COR-L47 (cell line): Measurements from ENCODE around the gene NEK1.
"Not testable (repeated sequence)": the region's sequence is repeated elsewhere in the genome, so short reads cannot be mapped to it uniquely, and the experiment has no call there.

Experiments
- DNase-seq: peaks from one replicate; lab custom pipeline; 2025; lab: John Stamatoyannopoulos, UW

The NEK1 gene

GRCh38 chr4:169494234-169494633 lies 118.1 kb downstream of the NEK1 start:
- DNase-seq, result not testable (repeated sequence)

DNA sequence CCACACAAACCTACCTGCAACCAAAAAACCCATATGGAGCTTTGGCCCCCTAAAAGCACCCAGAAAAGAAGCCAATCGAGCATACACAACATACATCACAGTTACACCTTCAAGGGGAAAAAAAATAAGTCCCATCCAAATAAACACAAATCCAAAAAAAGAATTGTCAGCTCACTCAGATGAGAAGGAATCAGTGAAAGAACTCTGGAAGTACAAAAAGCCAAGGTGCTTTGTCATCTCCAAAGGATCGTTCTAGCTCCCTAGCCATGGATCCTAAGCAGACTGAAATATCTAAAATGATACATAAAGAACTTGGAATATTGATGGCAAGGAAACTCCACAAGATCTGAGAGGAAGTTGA lies 119.2 kb downstream of the NEK1 start:
- DNase-seq, result no peak

DNA sequence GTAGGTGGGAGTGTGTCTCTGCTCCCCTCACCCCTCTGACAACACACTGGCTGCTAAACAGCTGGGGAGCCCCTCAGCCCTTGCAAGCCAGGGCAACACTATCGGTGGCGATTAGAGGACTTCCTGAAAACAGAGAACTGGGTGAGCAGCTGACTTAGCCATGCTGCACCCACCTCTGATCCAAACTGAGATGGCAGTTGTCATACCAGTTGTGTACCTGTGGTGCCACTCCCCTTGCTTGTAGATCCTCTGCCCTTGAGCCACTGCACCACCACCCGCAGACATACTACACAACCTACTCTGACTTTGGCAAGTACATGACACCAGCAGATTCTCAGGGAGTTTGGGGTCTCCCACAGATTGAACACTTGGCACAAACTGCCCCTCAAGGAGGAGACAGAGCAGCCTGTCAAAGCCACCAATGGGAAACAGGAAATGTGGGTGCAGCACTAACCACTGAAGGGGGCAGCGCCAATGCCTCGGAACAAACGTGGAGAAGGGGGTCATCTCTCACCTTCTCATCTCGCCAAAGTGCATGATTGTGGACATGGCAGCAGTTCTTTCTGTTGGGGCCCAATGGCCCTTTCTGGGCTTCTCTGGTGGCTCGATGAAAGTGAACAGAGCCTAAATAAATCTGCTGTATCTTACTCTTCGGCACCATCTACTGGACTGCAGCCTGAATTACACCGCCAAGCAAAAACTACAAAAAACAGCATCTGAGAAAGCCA lies 119.8 kb downstream of the NEK1 start:
- peak; percentile 23 for DNase-seq

DNA sequence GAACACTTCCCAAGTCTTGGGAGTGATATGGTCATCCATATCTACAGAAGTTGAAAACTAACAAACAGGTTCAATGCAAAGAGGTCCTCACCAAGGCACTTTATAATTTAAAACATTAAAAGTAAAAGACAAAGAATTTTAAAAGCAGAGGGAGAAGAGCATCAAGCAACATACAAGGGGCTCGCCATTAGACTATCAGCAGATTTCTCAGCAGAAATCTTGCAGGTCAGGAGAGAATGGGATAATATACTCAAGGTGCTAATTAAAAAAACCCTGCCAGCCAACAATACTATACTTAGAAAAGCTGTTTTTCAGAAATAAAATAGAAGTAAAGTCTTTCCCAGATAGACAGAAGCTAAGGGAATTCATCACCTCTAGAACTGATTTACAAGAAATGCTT lies 121.2 kb downstream of the NEK1 start:
- DNase-seq, result no peak

- DNase-seq, result no peak
Measured at GRCh38 chr4:169489306-169489705, 123.1 kb downstream of the NEK1 start.

DNA sequence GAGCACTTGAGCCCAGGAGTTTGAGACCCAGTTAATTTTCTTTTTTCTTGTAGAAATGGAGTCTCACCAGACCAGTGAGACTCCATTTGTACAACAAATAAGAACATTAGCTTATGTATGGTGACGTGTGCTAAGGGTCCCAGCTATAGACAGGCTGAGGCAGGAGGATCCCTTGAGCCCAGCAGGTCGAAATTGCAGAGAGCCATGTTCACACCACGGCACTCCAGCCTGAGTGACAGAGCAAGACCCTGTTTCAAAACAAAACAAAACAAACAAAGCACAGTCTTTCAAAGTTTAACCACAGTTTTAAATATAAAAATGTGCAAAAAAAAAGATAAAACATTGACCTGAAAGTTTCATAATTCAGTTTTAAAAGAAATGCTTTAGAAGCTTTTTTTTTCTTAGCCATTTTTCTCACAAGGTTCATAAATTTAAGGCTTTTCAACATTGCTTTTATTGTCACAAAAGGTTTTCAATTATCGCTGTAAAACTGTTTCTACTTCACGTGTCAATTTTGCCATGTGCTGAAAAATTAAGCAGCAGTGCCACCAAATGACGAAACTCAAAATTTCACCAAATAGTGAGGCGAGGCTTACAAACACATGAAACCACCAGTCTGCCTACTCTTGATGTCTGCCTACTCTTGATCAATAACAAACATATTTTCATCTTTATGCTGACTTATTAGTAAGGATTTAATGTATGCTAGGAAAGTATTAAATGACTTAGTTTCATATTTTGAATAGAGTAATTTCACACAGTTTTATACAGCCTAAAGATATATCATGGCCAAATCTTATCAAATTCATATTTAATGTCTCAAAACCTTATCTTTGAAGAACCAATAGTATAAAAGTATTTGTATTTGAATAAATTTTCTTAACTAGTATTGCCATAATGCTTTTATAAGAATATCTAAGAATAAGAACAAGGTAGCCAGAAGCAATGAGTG lies 126.3 kb downstream of the NEK1 start:
- DNase-seq, result peak; percentile 30

DNA sequence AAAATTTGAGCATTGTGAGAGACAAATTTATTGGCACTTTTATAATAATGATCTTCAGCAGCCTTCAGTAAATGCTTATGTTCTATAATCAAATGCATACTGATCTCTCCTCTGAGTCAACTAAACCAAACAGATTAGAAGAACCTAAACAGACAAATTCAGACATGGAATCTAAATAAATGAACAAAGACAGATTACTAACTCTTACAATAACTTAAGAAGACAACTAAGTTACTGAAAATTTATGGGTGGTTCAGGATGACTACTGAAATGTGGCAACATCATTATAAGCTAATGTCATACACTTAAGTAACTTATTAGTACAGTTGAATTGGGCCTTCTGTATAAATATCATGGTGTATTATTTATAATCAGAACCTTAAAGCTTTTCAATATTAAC lies 127.3 kb downstream of the NEK1 start:
- DNase-seq, result no peak

DNA sequence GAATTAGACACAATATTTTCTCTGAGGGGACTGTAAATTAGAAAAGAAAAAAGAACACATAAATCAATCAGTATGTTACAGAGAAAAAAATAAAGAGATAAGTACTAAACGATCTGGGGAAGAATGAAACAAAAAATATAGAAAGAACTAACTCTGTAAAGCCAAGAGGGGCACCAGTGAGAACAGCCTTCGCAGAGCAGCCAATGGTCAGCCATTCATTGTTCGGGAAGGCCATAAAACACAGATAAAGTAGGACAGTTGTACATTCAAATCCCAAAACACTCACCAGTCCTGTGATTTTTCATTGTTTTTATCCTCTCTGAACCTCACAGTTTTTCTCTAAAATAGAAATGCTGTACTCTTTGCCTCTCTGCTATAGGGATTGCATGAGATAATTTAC lies 127.9 kb downstream of the NEK1 start:
- DNase-seq, result no peak

DNA sequence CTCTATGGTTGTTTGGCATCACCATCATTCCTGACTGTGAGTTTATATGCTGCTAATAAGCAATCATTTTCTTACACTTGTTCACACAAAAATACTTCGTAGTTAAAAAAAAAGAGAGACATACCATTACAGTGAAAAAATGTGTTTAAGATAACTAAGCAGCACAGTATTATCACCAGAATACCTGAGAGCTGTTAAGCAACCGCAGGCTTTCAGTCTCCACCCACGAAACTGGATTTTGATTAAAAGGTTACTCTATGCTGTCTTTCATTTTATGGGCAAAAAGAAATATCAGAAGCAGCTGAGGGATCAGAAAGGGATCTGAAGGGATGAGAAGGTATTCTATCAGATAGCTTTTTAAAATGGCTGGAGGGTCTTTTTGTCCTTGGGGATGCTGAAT lies 148.3 kb downstream of the NEK1 start:
- no peak for DNase-seq

DNA sequence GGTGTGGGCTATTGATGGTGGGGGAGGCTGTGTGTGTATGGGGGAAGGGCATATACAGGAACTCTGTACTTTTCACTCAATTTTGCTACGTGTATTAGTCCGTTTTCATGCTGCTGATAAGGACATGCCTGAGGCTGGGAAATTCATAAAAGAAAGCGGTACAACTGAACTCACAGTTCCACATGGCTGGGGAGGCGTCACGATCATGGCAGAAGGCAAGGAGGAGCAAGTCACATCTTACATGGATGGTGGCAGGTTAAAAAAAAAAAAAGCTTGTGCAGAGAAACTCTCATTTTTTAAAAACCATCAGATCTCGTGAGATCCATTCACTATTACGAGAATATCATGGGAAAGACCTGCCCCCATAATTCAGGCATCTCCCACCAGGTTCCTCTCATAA lies 152.3 kb downstream of the NEK1 start:
- no peak for DNase-seq

GRCh38 chr4:169458575-169458974 lies 153.8 kb downstream of the NEK1 start:
- DNase-seq, result no peak

DNA sequence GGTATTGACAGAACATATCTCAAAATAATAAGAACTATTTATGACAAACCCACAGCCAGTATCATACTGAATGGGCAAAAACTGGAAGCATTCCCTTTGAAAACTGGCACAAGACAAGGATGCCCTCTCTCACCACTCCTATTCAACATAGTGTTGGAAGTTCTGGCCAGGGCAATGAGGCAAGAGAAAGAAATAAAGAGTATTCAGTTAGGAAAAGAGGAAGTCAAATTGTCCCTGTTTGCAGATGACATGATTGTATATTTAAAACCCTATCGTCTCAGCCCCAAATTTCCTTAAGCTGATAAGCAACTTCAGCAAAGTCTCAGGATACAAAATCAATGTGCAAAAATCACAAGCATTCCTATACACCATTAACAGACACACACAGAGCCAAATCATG lies 159.7 kb downstream of the NEK1 start:
- DNase-seq, result not testable (repeated sequence)

DNA sequence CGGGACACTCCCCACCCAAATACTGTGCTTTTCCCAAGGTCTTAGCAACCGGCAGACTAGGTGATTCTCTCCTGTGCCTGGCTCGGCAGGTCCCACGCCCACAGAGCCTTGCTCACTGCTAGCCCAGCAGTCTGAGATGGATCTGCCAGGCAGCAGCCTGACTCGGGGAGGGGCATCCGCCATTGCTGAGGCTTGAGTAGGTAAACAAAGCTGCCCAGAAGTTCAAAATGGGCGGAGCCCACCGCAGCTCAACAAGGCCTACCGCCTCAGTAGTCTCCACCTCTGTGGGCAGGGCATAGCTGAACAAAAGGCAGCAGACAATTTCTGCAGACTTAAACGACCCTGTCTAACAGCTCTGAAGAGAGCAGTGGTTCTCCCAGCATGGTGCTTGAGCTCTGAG lies 163.4 kb downstream of the NEK1 start:
- not testable (repeated sequence) for DNase-seq

- DNase-seq, result no peak
Measured at GRCh38 chr4:169446824-169447223, 165.6 kb downstream of the NEK1 start.

DNA sequence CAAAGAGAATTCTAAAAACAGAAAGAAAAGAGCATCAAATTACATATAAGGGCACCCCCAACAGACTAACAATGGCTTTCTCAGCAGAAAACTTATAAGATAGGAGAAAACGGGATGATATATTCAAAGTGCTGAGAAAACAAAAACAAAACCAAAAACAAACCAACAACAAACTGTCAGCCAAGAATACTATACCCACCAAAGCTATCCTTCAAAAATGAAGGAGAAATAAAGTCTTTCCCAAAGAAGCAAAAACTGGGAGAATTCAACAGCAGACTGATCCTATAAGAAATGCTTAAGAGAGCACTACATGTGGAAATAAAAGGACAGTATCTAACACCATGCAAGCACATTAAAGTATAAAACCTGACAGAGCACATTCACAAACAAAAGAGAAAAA lies 168.6 kb downstream of the NEK1 start:
- DNase-seq, result no peak

- DNase-seq, result no peak
Measured at GRCh38 chr4:169440446-169440845, 171.9 kb downstream of the NEK1 start.

DNA sequence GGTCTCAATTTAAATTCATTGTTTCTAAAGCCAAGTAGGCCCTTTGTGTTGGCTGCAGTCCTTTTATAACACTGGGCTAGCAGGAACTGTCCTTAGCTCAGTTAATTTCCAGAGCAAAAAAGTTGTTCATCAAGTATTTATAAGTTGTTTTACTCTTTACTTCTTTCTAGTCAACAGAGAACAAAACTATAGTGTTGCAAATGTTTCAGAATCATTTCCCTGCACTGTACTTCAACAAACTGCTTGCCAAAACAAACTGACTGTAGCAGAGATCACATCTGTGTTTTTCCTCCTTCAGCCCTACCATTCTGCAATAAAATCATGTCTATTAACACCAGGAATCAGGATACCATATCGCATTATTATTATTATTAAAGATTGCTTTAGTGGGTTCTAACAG lies 173.1 kb downstream of the NEK1 start:
- no peak for DNase-seq

DNA sequence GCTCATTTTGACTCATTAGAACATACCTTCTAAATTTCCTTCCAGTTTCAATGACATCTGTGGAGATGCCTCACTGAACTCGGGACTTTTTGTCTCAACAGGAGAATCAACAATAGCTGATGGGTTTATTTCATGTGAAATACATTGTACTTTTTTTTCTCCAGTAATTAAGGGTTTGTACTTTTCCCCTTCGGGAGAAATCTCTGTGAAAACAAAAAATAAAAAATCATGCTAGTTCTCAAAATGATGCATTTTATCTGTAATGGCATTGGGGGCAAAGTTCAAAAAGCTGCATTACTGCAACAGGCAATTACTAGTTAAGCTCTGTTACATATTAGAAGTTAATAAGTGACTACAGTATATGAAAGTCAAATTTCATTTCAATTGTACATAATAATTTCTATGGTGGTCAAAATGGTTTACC lies 174.3 kb downstream of the NEK1 start:
- DNase-seq, result no peak

GRCh38 chr4:169437299-169438047 lies 174.9 kb downstream of the NEK1 start:
- no peak for DNase-seq

- no peak for DNase-seq
Measured at GRCh38 chr4:169436734-169437133, 175.6 kb downstream of the NEK1 start.

DNA sequence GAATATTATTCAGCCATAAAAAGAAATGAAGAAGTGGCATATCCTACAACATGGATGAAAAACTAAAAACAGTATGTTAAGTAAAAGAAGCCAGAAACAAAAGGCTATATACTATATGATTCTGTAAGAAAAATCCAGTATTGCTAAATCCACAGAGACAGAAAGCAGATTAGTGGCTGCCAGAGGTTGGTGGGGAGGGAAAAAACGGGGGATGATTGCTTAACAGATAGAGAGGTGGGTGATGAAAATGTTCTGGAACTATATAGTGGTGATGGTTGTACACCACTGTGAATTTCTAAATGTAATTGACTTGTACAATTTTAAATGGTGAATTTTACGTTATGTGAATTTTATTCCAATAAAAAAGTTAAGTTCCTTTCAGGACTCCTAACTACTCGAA lies 184.0 kb downstream of the NEK1 start:
- no peak for DNase-seq

DNA sequence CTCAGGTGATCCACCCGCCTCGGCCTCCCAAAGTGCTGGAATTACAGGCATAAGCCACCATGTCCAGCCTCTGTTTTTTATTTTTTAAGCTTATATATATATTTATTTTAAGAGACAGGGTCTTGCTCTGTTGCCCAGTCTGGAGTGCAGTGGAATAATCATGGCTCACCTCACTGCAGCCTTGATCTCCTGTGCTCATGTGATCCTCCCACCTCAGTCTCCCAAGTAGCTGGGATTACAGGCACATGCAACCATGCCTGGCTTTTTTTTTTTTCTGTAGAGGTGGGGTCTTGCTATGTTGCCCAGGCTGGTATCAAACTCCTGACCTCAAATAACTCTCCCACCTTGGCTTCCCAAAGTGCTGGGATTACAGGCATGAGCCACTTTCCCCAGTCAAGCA lies 184.7 kb downstream of the NEK1 start:
- not testable (repeated sequence) for DNase-seq

DNA sequence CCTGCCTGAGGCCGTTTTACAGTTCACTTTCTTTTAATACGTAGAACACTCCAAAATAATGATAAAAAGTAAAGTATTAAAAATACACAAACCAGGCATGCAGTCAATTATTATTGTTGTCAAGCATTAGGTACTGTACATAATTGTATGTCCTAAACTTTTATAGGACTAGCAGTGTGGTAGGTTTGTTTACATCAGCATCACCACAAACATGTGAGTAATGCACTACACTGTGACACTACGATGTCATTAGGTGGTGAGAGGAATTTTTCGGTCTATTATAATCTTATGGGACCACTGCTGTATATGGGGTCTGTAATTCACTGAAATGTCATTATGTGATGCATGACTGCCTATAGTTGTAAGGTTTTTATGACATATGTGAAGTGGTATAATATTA lies 192.1 kb downstream of the NEK1 start:
- DNase-seq, result no peak
